ENCODE data around the gene CDC14B.
A peak's percentile ranks its signal among the peaks of the same experiment; 100 is the strongest.

CDC14B gene

DNA sequence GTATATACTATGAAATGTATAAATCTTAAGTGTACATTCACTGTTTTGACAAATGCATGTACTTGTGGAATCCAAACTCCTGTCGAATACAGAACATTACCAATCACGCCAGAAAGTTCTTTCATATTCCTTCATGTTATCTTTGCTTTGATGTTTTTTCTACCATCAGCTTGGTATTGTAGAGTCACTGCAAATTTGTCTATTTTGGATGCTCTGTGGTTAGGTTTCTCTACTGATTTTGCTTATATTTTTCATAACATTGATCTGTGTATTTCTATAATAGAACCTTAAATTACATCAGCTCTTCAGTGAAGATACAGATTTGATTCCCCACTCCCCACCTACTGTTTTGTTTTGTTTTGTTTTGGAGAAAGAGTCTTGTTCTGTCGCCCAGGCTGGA, 138.9 kb downstream of the CDC14B start:
- no peak for DNase-seq

DNA sequence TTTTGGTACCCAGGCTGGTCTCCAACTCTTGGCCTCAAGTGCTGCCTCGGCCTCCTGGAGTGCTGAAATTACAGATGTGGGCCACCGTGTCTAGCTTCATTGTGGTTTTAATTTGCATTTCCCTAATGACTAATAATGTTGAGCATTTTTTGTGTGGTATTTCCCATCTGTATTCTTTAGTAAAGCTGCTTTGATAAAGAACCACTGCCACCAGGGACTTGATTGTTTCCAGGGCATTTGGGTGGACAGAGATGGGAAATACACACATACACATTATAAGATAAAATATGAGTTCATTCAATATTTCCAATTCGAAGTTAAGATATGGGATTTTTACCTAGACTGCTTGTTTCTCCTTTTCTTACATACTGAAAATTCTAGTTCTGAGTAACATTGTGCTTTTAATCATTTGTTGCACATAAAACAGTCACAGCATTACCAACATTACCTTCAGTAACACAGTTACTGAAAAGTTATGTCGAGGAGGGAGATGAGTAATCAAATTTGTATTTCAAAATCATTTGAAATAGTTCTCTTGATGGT, 140.7 kb downstream of the CDC14B start:
- DNase-seq: peak in 1 of 2 donors; percentile 6

DNA sequence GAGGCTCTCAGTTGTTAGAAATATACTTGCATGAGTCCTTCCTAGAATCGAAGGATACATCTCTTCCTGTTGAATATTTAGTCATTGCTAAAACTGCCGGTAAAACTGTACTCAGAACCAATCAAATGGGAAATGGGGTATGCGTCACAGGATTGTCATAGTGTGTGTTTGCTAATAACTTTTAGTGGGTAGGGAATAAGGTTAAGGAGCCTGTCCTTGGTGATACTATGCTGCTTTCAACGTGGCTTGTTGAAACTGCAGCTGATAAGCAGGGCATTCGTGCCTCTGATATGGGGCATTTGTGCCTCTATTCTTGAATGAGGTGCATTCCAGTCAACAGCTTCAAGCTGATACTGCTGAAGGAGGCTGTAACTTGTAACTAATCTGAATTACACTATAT, 143.1 kb downstream of the CDC14B start:
- no peak for DNase-seq

GRCh38 chr9:96476013-96476412, 143.6 kb downstream of the CDC14B start:
- no peak for DNase-seq

DNA sequence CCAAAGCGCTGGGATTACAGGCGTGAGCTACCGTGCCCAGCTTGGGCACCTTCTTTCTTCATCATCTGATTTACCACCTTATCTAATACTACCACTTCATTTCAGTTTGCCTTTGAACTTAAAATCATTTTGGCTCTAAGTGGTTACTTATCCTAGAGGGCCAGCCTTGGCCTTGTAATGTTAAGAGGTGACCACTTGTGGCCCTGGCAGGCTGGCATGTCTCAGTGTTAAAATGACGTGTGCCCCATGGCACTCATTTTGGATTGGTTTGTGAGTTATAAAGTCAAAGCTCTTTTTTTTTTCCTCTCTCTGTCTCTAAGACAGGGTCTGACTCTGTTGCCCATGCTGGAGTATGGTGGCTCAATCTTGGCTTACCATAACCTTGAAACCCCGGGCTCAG, 151.9 kb downstream of the CDC14B start:
- DNase-seq: no peak

- DNase-seq: no peak
Observed at GRCh38 chr9:96464426-96464825, 155.2 kb downstream of the CDC14B start.

DNA sequence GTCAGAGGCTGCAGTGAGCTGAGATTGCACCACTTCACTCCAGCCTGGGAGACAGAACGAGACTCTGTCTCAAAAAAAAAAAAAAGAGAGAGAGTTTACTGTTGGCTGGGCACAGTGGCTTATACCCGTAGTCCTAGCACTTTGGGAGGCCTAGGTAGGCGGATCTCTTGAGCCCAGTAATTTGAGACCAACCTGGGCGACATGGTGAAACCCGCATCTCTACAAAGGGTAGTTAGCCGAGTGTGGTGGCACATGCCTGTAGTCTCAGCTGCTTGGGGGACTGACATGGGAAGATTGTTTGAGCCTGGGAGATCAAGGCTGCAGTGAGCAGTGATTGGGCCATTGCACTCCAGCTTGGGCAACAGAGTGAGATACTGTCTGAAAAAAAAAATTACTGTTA, 157.1 kb downstream of the CDC14B start:
- no peak for DNase-seq

DNA sequence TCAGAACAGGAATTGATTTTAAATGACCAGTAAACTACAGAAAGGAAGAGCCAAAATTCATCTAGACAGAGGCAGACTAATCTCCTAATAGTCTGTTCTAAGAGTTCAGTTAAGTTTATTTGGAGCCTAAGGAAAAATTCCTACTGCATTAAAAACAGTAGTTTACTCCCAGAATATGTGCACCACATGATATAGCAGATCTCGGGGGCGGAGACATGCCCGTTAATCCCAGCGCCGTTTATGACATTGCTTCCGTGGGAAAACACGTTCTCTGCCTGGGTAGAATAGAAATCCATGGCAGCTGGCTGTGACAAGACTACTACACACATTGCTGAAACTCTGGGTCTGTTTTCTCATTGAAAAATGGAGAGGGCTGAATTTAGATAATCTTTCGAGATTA, 158.3 kb downstream of the CDC14B start:
- no peak for DNase-seq

GRCh38 chr9:96460882-96461281, 158.8 kb downstream of the CDC14B start:
- no peak for DNase-seq

- DNase-seq: no peak
Observed at GRCh38 chr9:96460470-96460869, 159.2 kb downstream of the CDC14B start.

DNA sequence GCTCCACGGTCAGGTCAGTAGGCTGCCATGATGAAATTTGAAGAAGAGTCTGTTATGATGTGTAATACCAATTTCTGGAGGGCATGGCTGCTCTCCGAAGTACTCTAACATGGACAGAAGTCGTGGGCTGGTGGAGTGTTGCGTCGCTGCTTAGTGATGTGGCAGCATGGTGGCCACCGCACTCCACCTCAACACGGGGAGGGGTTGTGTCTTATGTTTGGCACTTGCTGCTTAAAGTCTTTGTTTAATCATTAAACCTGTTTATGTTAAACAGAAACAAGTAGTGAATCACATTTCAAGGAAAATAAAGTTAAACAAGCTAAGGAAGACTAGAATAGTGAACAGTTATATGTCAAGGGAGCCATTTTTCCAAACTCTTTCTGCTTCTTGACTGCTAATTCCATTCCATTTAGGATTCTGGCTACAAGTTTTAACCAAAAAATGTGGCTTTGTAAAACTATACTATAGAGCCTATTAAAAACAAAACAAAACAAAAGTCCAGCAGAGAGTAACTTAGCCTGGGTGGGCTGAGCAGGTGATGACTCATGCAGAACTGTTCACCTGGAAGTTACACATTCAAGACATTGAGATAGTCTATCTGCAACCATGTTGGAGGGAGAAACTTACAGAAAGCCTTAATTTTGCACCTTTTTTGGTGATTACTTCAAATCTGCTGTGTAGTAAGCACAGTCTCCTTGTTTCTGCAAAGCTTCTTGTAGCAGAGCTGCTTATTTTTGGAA, 160.2 kb downstream of the CDC14B start:
- no peak for DNase-seq

- DNase-seq: no peak
Observed at GRCh38 chr9:96458226-96458625, 161.4 kb downstream of the CDC14B start.

GRCh38 chr9:96457266-96457665, 162.4 kb downstream of the CDC14B start:
- DNase-seq: no peak

DNA sequence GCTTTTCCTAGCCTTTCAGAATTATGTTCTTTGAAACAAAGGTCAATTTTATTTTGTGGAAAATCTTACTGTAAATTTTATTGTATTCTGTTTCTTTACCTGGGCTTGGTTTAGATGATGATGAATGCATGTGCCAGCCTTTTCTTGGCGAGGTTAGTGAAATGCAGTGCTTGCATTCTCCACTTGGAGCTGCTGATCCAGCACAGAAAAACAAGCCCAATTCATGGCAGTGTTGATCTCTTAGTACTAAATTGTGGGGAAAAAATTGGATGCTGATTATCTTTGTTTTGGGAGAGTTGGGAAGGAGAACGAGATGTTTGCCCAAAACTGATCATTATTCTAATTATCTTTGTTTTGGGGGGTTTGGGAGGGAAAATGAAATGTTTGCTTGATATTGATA, 166.0 kb downstream of the CDC14B start:
- no peak for DNase-seq

GRCh38 chr9:96450613-96451528, 168.8 kb downstream of the CDC14B start:
- DNase-seq: peak in 1 of 2 donors; percentile 14

All from inflammatory macrophage treated with lipopolysaccharide for 1 hour (primary cell).